CD4-positive, alpha-beta T cell (primary cell): ENCODE measurements around the gene EAF1. TPM values are rescaled to one million over a fixed set of nuclear protein-coding genes. Genes with fewer than 3 reads are reported as not detected.

Source experiments
- ATAC-seq: fragments of 200-7000 bp; cut with Tn5 transposase; one replicate; pipeline ENCODE4 v1.10.0; 2022; ENCODE audit warnings: mild to moderate bottlenecking; ENCODE audit not compliant: poor library complexity
- CTCF ChIA-PET: fragments of 350-600 bp; sonication (Branson Sonifier 250); formaldehyde crosslinking; loops from one replicate; lab custom pipeline; 2021; ENCODE audit warnings: antibody characterized with exemption, inconsistent platforms; lab: Charles Lee
- POLR2A ChIA-PET: fragments of 350-600 bp; sonication (Branson Sonifier 250); formaldehyde crosslinking; loops from one replicate; lab custom pipeline; 2021; ENCODE audit warnings: antibody characterized with exemption, inconsistent platforms; lab: Charles Lee
- DNase-seq, 14 experiments: peaks; one replicate each; pipeline ENCODE4 v3.0.0-alpha.2; 2013 to 2020; ENCODE audit warnings: mixed read lengths in 2 of 14
- H3K27ac ChIP-seq, 2 donors: one replicate each; pipeline versions ENCODE4 v1.5.1 to v1.7.0; 2013; ENCODE audit warnings: low read length in 2 of 2, low read depth in 1 of 2, mild to moderate bottlenecking in 1 of 2
- H3K27me3 ChIP-seq, 2 experiments: 1 replicate in 1 of 2; 2 replicates in 1 of 2; pipeline versions ENCODE4 v1.6.1 to v1.7.0; 2013; ENCODE audit warnings: low read length in 2 of 2, control low read depth in 1 of 2, mild to moderate bottlenecking in 1 of 2, moderate library complexity in 1 of 2; ENCODE audit not compliant: insufficient read depth in 2 of 2, control insufficient read depth in 1 of 2
- H3K36me3 ChIP-seq: one replicate; pipeline ENCODE4 v1.6.1; 2013; ENCODE audit warnings: low read length, control low read depth; ENCODE audit not compliant: insufficient read depth
- H3K4me1 ChIP-seq: one replicate; pipeline ENCODE4 v1.6.1; 2013; ENCODE audit warnings: low read length, control low read depth; ENCODE audit not compliant: insufficient read depth
- H3K4me3 ChIP-seq: one replicate; pipeline ENCODE4 v1.5.1; 2013; ENCODE audit warnings: mild to moderate bottlenecking, low read length, moderate library complexity
- H3K9me3 ChIP-seq, 2 experiments: 1 replicate in 1 of 2; 2 replicates in 1 of 2; pipeline versions ENCODE4 v1.6.1 to v1.7.0; 2013; ENCODE audit warnings: low read length in 2 of 2, mild to moderate bottlenecking in 2 of 2, control low read depth in 1 of 2, moderate library complexity in 1 of 2; ENCODE audit not compliant: control insufficient read depth in 1 of 2, insufficient read depth in 1 of 2
- H3K27ac Mint-ChIP-seq: one replicate; pipeline ENCODE4 v1.8.0; 2020; ENCODE audit warnings: mixed read lengths
- H3K27me3 Mint-ChIP-seq: one replicate; pipeline ENCODE4 v1.8.0; 2021; ENCODE audit warnings: mixed read lengths
- H3K36me3 Mint-ChIP-seq: one replicate; pipeline ENCODE4 v1.8.0; 2021; ENCODE audit warnings: low read depth, mixed read lengths
- H3K4me1 Mint-ChIP-seq: one replicate; pipeline ENCODE4 v1.8.0; 2021; ENCODE audit warnings: low read depth, mixed read lengths
- H3K4me3 Mint-ChIP-seq: one replicate; pipeline ENCODE4 v1.8.0; 2020; ENCODE audit warnings: mild to moderate bottlenecking, mixed read lengths
- H3K9me3 Mint-ChIP-seq: one replicate; pipeline ENCODE4 v1.8.0; 2020; ENCODE audit warnings: mixed read lengths
- CTCF ChIP-seq: fragments of 200-600 bp; IDR thresholded peaks from one replicate; pipeline ENCODE4 v1.8.0; 2022; ENCODE audit warnings: antibody characterized with exemption, mild to moderate bottlenecking
- intact Hi-C, 2 experiments: fragments of 100-400 bp; cut with DNase I in 1 of 2; cut with micrococcal nuclease in 1 of 2; formaldehyde crosslinking; loops; one replicate each; pipeline versions ENCODE4 v1.15.1 to v1.9.0; 2023 to 2025; cut with DNase I, micrococcal nuclease
- total RNA-seq, 174 experiments: library from RNA in 2 of 174; stranded (reverse) in 2 of 174; gene quantifications; one replicate each; pipeline ENCODE4 v1.2.3 and lab custom pipeline; 2021 to 2026

Gene EAF1
- total RNA-seq, 2 experiments from 2014 or later = 31.7 to 34.9 TPM

GRCh38 chr3:15452961-15453360, 25.6 kb downstream of the EAF1 start:
- Mint-ChIP-seq H3K27me3 (no peaks in the 10 kb centered on the region), H3K4me3 (no peak overlapping the region), H3K9me3 (no peaks in the 10 kb centered on the region), H3K4me1 (no peaks in the 10 kb centered on the region), H3K27ac (no peak overlapping the region), H3K36me3 (peaks cover 11% of the 10 kb centered on the region)
- intact Hi-C loops = no loop called here
- no peaks in the 10 kb centered on the region for H3K27me3 ChIP-seq
- DNase-seq (no peak), ATAC-seq (no peak)
- CTCF ChIA-PET = no interaction called here
- H3K4me3 ChIP-seq = no peak overlapping the region
- peaks cover 4% of the 10 kb centered on the region for H3K36me3 ChIP-seq
- H3K4me1 ChIP-seq = no peaks in the 10 kb centered on the region
- H3K9me3 ChIP-seq = no peaks in the 10 kb centered on the region
- POLR2A ChIA-PET = no interaction called here
- no peak for TF ChIP-seq CTCF
- no peak overlapping the region for H3K27ac ChIP-seq

- no peak for DNase-seq
- no peak for TF ChIP-seq CTCF
- no peaks in the 10 kb centered on the region for H3K27me3 ChIP-seq
- no peaks in the 10 kb centered on the region for H3K27me3 Mint-ChIP-seq
- H3K36me3 ChIP-seq = peaks cover 4% of the 10 kb centered on the region
- H3K4me1 ChIP-seq = no peaks in the 10 kb centered on the region
- ATAC-seq = no peak
- H3K27ac ChIP-seq = no peak overlapping the region
- H3K4me1 Mint-ChIP-seq = no peaks in the 10 kb centered on the region
- POLR2A ChIA-PET = no interaction called here
- intact Hi-C loops = no loop called here
- H3K9me3 ChIP-seq = no peaks in the 10 kb centered on the region
- no peak overlapping the region for H3K4me3 Mint-ChIP-seq
- H3K27ac Mint-ChIP-seq = no peak overlapping the region
- no peaks in the 10 kb centered on the region for H3K9me3 Mint-ChIP-seq
- H3K36me3 Mint-ChIP-seq = peaks cover 11% of the 10 kb centered on the region
- no peak overlapping the region for H3K4me3 ChIP-seq
- CTCF ChIA-PET = no interaction called here
Observed at GRCh38 chr3:15453501-15453900, 26.1 kb downstream of the EAF1 start.

DNA sequence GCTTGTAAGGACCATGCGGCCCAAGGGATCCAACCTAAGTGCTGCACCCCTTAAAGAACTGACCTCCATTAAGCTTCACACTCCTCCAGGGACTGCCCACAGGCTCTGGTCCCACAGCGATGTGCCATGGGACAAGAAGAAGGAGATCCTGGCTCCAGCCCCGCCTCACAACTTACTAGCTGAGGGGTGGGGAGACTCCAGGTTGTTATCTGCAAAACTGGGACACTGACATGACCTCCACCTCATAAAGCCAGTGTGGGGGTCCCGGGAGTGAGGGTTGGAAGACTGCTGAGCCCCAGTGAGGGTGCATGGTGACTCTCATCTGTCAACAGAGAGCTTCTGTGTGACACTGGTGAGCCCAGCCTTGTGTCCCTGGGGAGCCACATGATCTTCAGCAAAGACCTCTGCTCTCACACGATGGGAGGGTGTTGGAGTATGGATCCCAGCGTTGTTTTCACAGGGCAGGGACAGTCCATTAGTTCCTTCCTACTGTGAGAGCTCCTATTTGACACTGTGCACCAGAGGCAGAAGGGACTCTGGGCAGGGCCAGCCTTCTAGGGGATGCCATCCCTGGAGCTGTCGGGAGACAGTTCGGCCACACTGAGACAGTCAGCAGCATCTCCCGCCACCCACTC, 26.7 kb downstream of the EAF1 start:
- intact Hi-C loops = no loop called here
- CTCF ChIA-PET = no interaction called here
- H3K4me3 Mint-ChIP-seq = no peak overlapping the region
- H3K27me3 ChIP-seq = no peaks in the 10 kb centered on the region
- H3K36me3 ChIP-seq = peaks cover 4% of the 10 kb centered on the region
- DNase-seq = no peak
- H3K4me1 Mint-ChIP-seq = no peaks in the 10 kb centered on the region
- H3K27ac ChIP-seq = no peak overlapping the region
- no peaks in the 10 kb centered on the region for H3K9me3 Mint-ChIP-seq
- H3K27ac Mint-ChIP-seq = no peak overlapping the region
- no peak for TF ChIP-seq CTCF
- no peaks in the 10 kb centered on the region for H3K27me3 Mint-ChIP-seq
- H3K4me3 ChIP-seq = no peak overlapping the region
- ATAC-seq = no peak
- POLR2A ChIA-PET = no interaction called here
- no peaks in the 10 kb centered on the region for H3K4me1 ChIP-seq
- peaks cover 11% of the 10 kb centered on the region for H3K36me3 Mint-ChIP-seq
- H3K9me3 ChIP-seq = no peaks in the 10 kb centered on the region
